WTC11 (cell line): ENCODE results near the gene PAPOLA. TPM values are rescaled to one million over a fixed set of nuclear protein-coding genes. Genes with fewer than 3 reads are reported as not detected.

Experiments
- ATAC-seq: fragments of 200-7000 bp; cut with Tn5 transposase; 2 replicates; pipeline ENCODE4 v1.10.0; 2021; ENCODE audit warnings: mild to moderate bottlenecking, moderate library complexity
- CTCF ChIA-PET: fragments of 300-600 bp; sonication (Branson Sonifier 250); formaldehyde crosslinking; loops from one replicate; lab custom pipeline; 2021; ENCODE audit warnings: antibody characterized with exemption; lab: Charles Lee
- POLR2A ChIA-PET: fragments of 350-600 bp; sonication (Branson Sonifier 250); formaldehyde crosslinking; loops from one replicate; lab custom pipeline; 2021; ENCODE audit warnings: antibody characterized with exemption; lab: Charles Lee
- DNase-seq: peaks from one replicate; pipeline ENCODE4 v3.0.0; 2021; ENCODE audit warnings: low spot score
- H3K27ac Mint-ChIP-seq: 2 replicates; pipeline ENCODE4 v1.8.0; 2021; ENCODE audit warnings: mixed read lengths
- H3K27me3 Mint-ChIP-seq: 2 replicates; pipeline ENCODE4 v1.8.0; 2021; ENCODE audit warnings: low read depth, mild to moderate bottlenecking, moderate library complexity, mixed read lengths
- H3K36me3 Mint-ChIP-seq: 2 replicates; pipeline ENCODE4 v1.8.0; 2021; ENCODE audit warnings: mixed read lengths
- H3K4me1 Mint-ChIP-seq: 2 replicates; pipeline ENCODE4 v1.8.0; 2022; ENCODE audit warnings: mixed read lengths
- H3K4me3 Mint-ChIP-seq: 2 replicates; pipeline ENCODE4 v1.8.0; 2021; ENCODE audit warnings: mild to moderate bottlenecking, moderate library complexity, mixed read lengths
- H3K9me3 Mint-ChIP-seq: 2 replicates; pipeline ENCODE4 v1.8.0; 2021; ENCODE audit warnings: mixed read lengths
- ARID4B ChIP-seq: sonication (generic); formaldehyde crosslinking; IDR thresholded peaks from 2 replicates; pipeline ENCODE4 v1.8.0; 2023; ENCODE audit warnings: missing genetic modification reagents, mild to moderate bottlenecking, borderline replicate concordance
- ATF3 ChIP-seq: sonication (generic); formaldehyde crosslinking; conservative IDR thresholded peaks from 2 replicates; pipeline ENCODE4 v1.8.1; 2022; ENCODE audit warnings: mild to moderate bottlenecking, missing genetic modification reagents
- E2F5 ChIP-seq: sonication (generic); formaldehyde crosslinking; IDR thresholded peaks from 2 replicates; pipeline ENCODE4 v1.8.1; 2022; ENCODE audit warnings: mild to moderate bottlenecking, moderate library complexity, missing genetic modification reagents
- FOXJ3 ChIP-seq: sonication (generic); formaldehyde crosslinking; IDR thresholded peaks from 2 replicates; pipeline ENCODE4 v1.9.0; 2021; ENCODE audit warnings: missing genetic modification reagents, mild to moderate bottlenecking, borderline replicate concordance
- FOXK1 ChIP-seq: sonication (generic); formaldehyde crosslinking; IDR thresholded peaks from 2 replicates; pipeline ENCODE4 v1.8.0; 2022; ENCODE audit warnings: mild to moderate bottlenecking, moderate library complexity, missing genetic modification reagents
- FOXP1 ChIP-seq: sonication (generic); formaldehyde crosslinking; IDR thresholded peaks from 2 replicates; pipeline ENCODE4 v1.8.0; 2022; ENCODE audit warnings: missing genetic modification reagents, mild to moderate bottlenecking, moderate library complexity, borderline replicate concordance
- KAT7 ChIP-seq: sonication (generic); formaldehyde crosslinking; IDR thresholded peaks from 2 replicates; pipeline ENCODE4 v1.8.1; 2023; ENCODE audit warnings: missing genetic modification reagents, mild to moderate bottlenecking, borderline replicate concordance
- MLX ChIP-seq: sonication (generic); formaldehyde crosslinking; IDR thresholded peaks from 2 replicates; pipeline ENCODE4 v1.8.1; 2023; ENCODE audit warnings: mild to moderate bottlenecking, missing genetic modification reagents, moderate library complexity
- NFE2L1 ChIP-seq: sonication (generic); formaldehyde crosslinking; IDR thresholded peaks from 2 replicates; pipeline ENCODE4 v1.8.1; 2023; ENCODE audit warnings: missing genetic modification reagents
- NFYB ChIP-seq: sonication (generic); formaldehyde crosslinking; conservative IDR thresholded peaks from 2 replicates; pipeline ENCODE4 v1.8.0; 2022; ENCODE audit warnings: low read depth, missing genetic modification reagents
- NR1H2 ChIP-seq: sonication (generic); formaldehyde crosslinking; IDR thresholded peaks from 2 replicates; pipeline ENCODE4 v1.9.0; 2021; ENCODE audit warnings: mild to moderate bottlenecking, moderate library complexity, missing genetic modification reagents
- NR3C1 ChIP-seq: sonication (generic); formaldehyde crosslinking; conservative IDR thresholded peaks from 2 replicates; pipeline ENCODE4 v1.8.1; 2023; ENCODE audit warnings: low read depth, mild to moderate bottlenecking, missing genetic modification reagents
- PREB ChIP-seq: sonication (generic); formaldehyde crosslinking; IDR thresholded peaks from 2 replicates; pipeline ENCODE4 v1.8.1; 2022; ENCODE audit warnings: mild to moderate bottlenecking, missing genetic modification reagents, moderate library complexity, borderline replicate concordance
- SMAD3 ChIP-seq: sonication (generic); formaldehyde crosslinking; IDR thresholded peaks from 2 replicates; pipeline ENCODE4 v1.8.0; 2022; ENCODE audit warnings: missing genetic modification reagents, mild to moderate bottlenecking, borderline replicate concordance
- SP1 ChIP-seq: sonication (generic); formaldehyde crosslinking; conservative IDR thresholded peaks from 2 replicates; pipeline ENCODE4 v1.8.1; 2022; ENCODE audit warnings: missing genetic modification reagents
- ZNF416 ChIP-seq: fragments of 250-450 bp; sonication (Bioruptor Pico); IDR thresholded peaks from 2 replicates; pipeline ENCODE4 v1.9.0; 2021; ENCODE audit warnings: mild to moderate bottlenecking, inconsistent platforms
- ZNF423 ChIP-seq: fragments of 250-450 bp; sonication (Bioruptor Pico); IDR thresholded peaks from 2 replicates; pipeline ENCODE4 v2.1.2; 2022; ENCODE audit warnings: mild to moderate bottlenecking, moderate library complexity
- ZNF425 ChIP-seq: fragments of 250-450 bp; sonication (Bioruptor Pico); conservative IDR thresholded peaks from 2 replicates; pipeline ENCODE4 v1.9.0; 2021; ENCODE audit warnings: mild to moderate bottlenecking
- total RNA-seq: library from RNA; stranded (reverse); gene quantifications from 3 replicates; pipeline ENCODE4 v1.2.3, GENCODE V29; 2021

PAPOLA gene
- total RNA-seq, 1 experiment from 2014 or later = 210 TPM

GRCh38 chr14:96482986-96483385 is 19.2 kb upstream of the PAPOLA start:
- Mint-ChIP-seq H3K27ac (no peak overlapping the region), H3K9me3 (no peaks in the 10 kb centered on the region), H3K4me1 (no peaks in the 10 kb centered on the region), H3K4me3 (no peak overlapping the region), H3K36me3 (no peaks in the 10 kb centered on the region), H3K27me3 (no peaks in the 10 kb centered on the region; the same call in 1 of the 2 replicates)
- POLR2A ChIA-PET = no interaction called here
- ATAC-seq = no peak
- no peak for DNase-seq
- CTCF ChIA-PET = no interaction called here
- TF ChIP-seq ZNF423 (CRISPR knock-in tag) = no peak

GRCh38 chr14:96484399-96484798 is 17.8 kb upstream of the PAPOLA start:
- ATAC-seq = no peak
- no peak overlapping the region for H3K4me3 Mint-ChIP-seq
- no peak for DNase-seq
- no peaks in the 10 kb centered on the region for H3K4me1 Mint-ChIP-seq
- H3K36me3 Mint-ChIP-seq = no peaks in the 10 kb centered on the region
- H3K9me3 Mint-ChIP-seq = no peaks in the 10 kb centered on the region
- TF ChIP-seq SMAD3 (CRISPR knock-in tag) (no peak), ARID4B (no peak), MLX (CRISPR knock-in tag) (no peak), E2F5 (CRISPR knock-in tag) (no peak), SP1 (CRISPR knock-in tag) (no peak), PREB (no peak), KAT7 (CRISPR knock-in tag) (no peak), NR3C1 (CRISPR knock-in tag) (no peak), ZNF416 (no peak), ATF3 (CRISPR knock-in tag) (no peak)
- CTCF ChIA-PET = no interaction called here
- no peaks in the 10 kb centered on the region; the same call in 1 of the 2 replicates for H3K27me3 Mint-ChIP-seq
- POLR2A ChIA-PET = no interaction called here
- H3K27ac Mint-ChIP-seq = no peak overlapping the region

GRCh38 chr14:96486705-96487104 is 15.5 kb upstream of the PAPOLA start:
- no peak for DNase-seq
- Mint-ChIP-seq H3K9me3 (no peaks in the 10 kb centered on the region), H3K27ac (no peak overlapping the region), H3K4me3 (no peak overlapping the region), H3K4me1 (no peaks in the 10 kb centered on the region), H3K36me3 (no peaks in the 10 kb centered on the region), H3K27me3 (no peaks in the 10 kb centered on the region; the same call in 1 of the 2 replicates)
- POLR2A ChIA-PET = no interaction called here
- ATAC-seq = no peak
- CTCF ChIA-PET = no interaction called here
- TF ChIP-seq FOXP1 (CRISPR knock-in tag) (no peak), FOXK1 (CRISPR knock-in tag) (no peak), NFE2L1 (CRISPR knock-in tag) (no peak), ZNF425 (CRISPR knock-in tag) (no peak), NR1H2 (CRISPR knock-in tag) (no peak), FOXJ3 (no peak), NR3C1 (CRISPR knock-in tag) (no peak), NFYB (no peak), PREB (no peak)
